Left lung (tissue), 10 donors: Measurements from ENCODE around the gene COL18A1. TPM values are rescaled to one million over a fixed set of nuclear protein-coding genes. Genes with fewer than 3 reads are reported as not detected.
A peak's percentile ranks its signal among the peaks of the same experiment; 100 is the strongest.
"Not testable (repeated sequence)": the region's sequence is repeated elsewhere in the genome, so short reads cannot be mapped to it uniquely, and the experiment has no call there.

Source experiments
- ATAC-seq: fragments of 200-7000 bp; cut with Tn5 transposase; one replicate; pipeline ENCODE4 v1.9.1; 2020; ENCODE audit warnings: moderate library complexity
- DNase-seq, 4 donors: peaks; one replicate each; pipeline ENCODE4 v3.0.0-alpha.2; 2013 to 2020
- H3K27ac ChIP-seq, 2 donors: fragments of 200-600 bp; sonication (generic) in 1 of 2; one replicate each; pipeline versions ENCODE4 v1.5.0 to v1.8.0; 2020 to 2021
- H3K27me3 ChIP-seq, 2 donors: fragments of 200-600 bp; sonication (generic) in 1 of 2; one replicate each; pipeline versions ENCODE4 v1.5.0 to v1.8.0; 2020 to 2021
- H3K36me3 ChIP-seq, 2 donors: fragments of 200-600 bp; sonication (generic) in 1 of 2; one replicate each; pipeline versions ENCODE4 v1.5.0 to v1.8.0; 2020 to 2021
- H3K4me1 ChIP-seq, 2 donors: fragments of 200-600 bp; one replicate each; pipeline ENCODE4 v1.8.0; 2021
- H3K4me3 ChIP-seq, 2 donors: fragments of 200-600 bp; sonication (generic) in 1 of 2; one replicate each; pipeline versions ENCODE4 v1.5.0 to v1.8.0; 2020 to 2021; ENCODE audit warnings: mild to moderate bottlenecking in 1 of 2
- H3K9me3 ChIP-seq, 2 donors: fragments of 200-600 bp; sonication (generic) in 1 of 2; one replicate each; pipeline versions ENCODE4 v1.5.0 to v1.8.0; 2020 to 2021
- CTCF ChIP-seq, 2 donors: fragments of 200-600 bp; sonication (generic) in 1 of 2; IDR thresholded peaks; one replicate each; pipeline versions ENCODE4 v1.5.0 to v1.8.0; 2021; ENCODE audit warnings: antibody characterized with exemption in 2 of 2
- intact Hi-C, 2 donors: fragments of 100-400 bp; cut with DNase I; formaldehyde crosslinking; loops; one replicate each; pipeline versions ENCODE4 v1.11.2 to v1.14.2; 2022
- polyA plus RNA-seq, 6 donors: library from polyadenylated mRNA; unstranded; fragments of 120-200 nt; gene quantifications; one replicate each; pipeline ENCODE4 v1.2.1, GENCODE V29; 2013; ENCODE audit not compliant: insufficient read length in 6 of 6
- total RNA-seq, 2 donors: library from RNA; stranded (reverse); fragmentation: NEBNext Ultra II Directional; extraction: Animal tissue kit (Norgen Biotek cat#: 25700); gene quantifications; one replicate each; pipeline ENCODE4 v1.2.1, GENCODE V29; 2021
- donor health status: DM: no; HTN: yes; CAD: no.
- donor health status: DM: no; HTN: no; CAD: no.

COL18A1 gene
- total and polyA plus RNA-seq, 8 donors: 39.3 to 90.2 (median 64.0) TPM

GRCh38 chr21:45499970-45500577 lies 95.1 kb downstream of the COL18A1 start:
- ATAC-seq (no peak), DNase-seq (peak in 2 of 4 donors; percentile 13 to 46)
- H3K36me3 ChIP-seq: peaks cover 0 to 38% of the 10 kb centered on the region in 2 donors
- no peak overlapping the region for H3K4me3 ChIP-seq
- H3K9me3 ChIP-seq: no peaks in the 10 kb centered on the region
- intact Hi-C loops: no loop called here
- H3K4me1 ChIP-seq: no peaks in the 10 kb centered on the region
- H3K27me3 ChIP-seq: no peaks in the 10 kb centered on the region
- TF ChIP-seq CTCF (IDR thresholded peaks at IDR 0.05): no peak
- H3K27ac ChIP-seq: no peak overlapping the region

- H3K4me1 ChIP-seq, ATAC-seq, H3K27ac ChIP-seq, intact Hi-C loops, H3K9me3 ChIP-seq, H3K27me3 ChIP-seq, H3K4me3 ChIP-seq: not testable (repeated sequence)
- peaks cover 0 to 25% of the 10 kb centered on the region in 2 donors for H3K36me3 ChIP-seq
- peak in 2 of 4 donors; percentile 19 to 55 for DNase-seq
Observed at GRCh38 chr21:45501081-45502005, 96.4 kb downstream of the COL18A1 start.

GRCh38 chr21:45502006-45502345 lies 97.0 kb downstream of the COL18A1 start:
- Histone ChIP-seq H3K9me3 (no peaks in the 10 kb centered on the region), H3K27me3 (no peaks in the 10 kb centered on the region), H3K36me3 (peaks cover 0 to 19% of the 10 kb centered on the region in 2 donors), H3K4me3 (no peak overlapping the region), H3K4me1 (no peaks in the 10 kb centered on the region), H3K27ac (no peak overlapping the region)
- intact Hi-C loops: no loop called here
- TF ChIP-seq CTCF (IDR thresholded peaks at IDR 0.05): no peak
- DNase-seq: peak in 2 of 4 donors; percentile 27 to 67
- no peak for ATAC-seq

- intact Hi-C loops: no loop called here
- ATAC-seq: no peak
- no peak overlapping the region for H3K27ac ChIP-seq
Observed at GRCh38 chr21:45502600-45502999, 97.6 kb downstream of the COL18A1 start.

GRCh38 chr21:45503226-45503625 lies 98.3 kb downstream of the COL18A1 start:
- ATAC-seq, DNase-seq, H3K4me1 ChIP-seq, H3K27ac ChIP-seq, H3K36me3 ChIP-seq, intact Hi-C loops, H3K4me3 ChIP-seq, H3K9me3 ChIP-seq, H3K27me3 ChIP-seq: not testable (repeated sequence)

More at GRCh38 chr21:45502600-45502999, 97.6 kb downstream of the COL18A1 start:
- no peak overlapping the region for H3K4me3 ChIP-seq
- no peaks in the 10 kb centered on the region for H3K27me3 ChIP-seq
- H3K36me3 ChIP-seq: peaks cover 0 to 13% of the 10 kb centered on the region in 2 donors
- TF ChIP-seq CTCF (IDR thresholded peaks at IDR 0.05): no peak
- no peaks in the 10 kb centered on the region for H3K9me3 ChIP-seq
- peak in 2 of 4 donors; percentile 2 to 35 for DNase-seq
- no peaks in the 10 kb centered on the region for H3K4me1 ChIP-seq

GRCh38 chr21:45504021-45504515 lies 99.1 kb downstream of the COL18A1 start:
- no peak overlapping the region for H3K27ac ChIP-seq
- intact Hi-C loops: no loop called here
- no peaks in the 10 kb centered on the region for H3K9me3 ChIP-seq
- H3K36me3 ChIP-seq: peaks cover 0 to under 1% of the 10 kb centered on the region in 2 donors
- no peak for TF ChIP-seq CTCF (IDR thresholded peaks at IDR 0.05)
- peak in 2 of 4 donors; percentile 25 to 67 for DNase-seq
- H3K4me1 ChIP-seq: no peaks in the 10 kb centered on the region
- no peaks in the 10 kb centered on the region for H3K27me3 ChIP-seq
- no peak for ATAC-seq
- no peak overlapping the region for H3K4me3 ChIP-seq
